OCI-LY7 (cell line): ENCODE results near the gene TCF20.

ENCODE experiments used
- EZH2phosphoT487 ChIP-seq: fragments of 200-600 bp; sonication (generic); IDR thresholded peaks from 2 replicates; pipeline ENCODE4 v1.6.1; 2018; ENCODE audit warnings: low read depth, borderline replicate concordance, mild to moderate bottlenecking, mixed run types, antibody characterized with exemption, low read length, moderate library complexity, mixed read lengths
- TF ChIP-seq, protein P1 (sequence below): fragments of 200-600 bp; sonication (generic); conservative IDR thresholded peaks from 2 replicates; pipeline ENCODE4 v1.5.1; 2014; ENCODE audit warnings: mild to moderate bottlenecking, antibody characterized with exemption, low read length, moderate library complexity, mixed read lengths

DNA sequence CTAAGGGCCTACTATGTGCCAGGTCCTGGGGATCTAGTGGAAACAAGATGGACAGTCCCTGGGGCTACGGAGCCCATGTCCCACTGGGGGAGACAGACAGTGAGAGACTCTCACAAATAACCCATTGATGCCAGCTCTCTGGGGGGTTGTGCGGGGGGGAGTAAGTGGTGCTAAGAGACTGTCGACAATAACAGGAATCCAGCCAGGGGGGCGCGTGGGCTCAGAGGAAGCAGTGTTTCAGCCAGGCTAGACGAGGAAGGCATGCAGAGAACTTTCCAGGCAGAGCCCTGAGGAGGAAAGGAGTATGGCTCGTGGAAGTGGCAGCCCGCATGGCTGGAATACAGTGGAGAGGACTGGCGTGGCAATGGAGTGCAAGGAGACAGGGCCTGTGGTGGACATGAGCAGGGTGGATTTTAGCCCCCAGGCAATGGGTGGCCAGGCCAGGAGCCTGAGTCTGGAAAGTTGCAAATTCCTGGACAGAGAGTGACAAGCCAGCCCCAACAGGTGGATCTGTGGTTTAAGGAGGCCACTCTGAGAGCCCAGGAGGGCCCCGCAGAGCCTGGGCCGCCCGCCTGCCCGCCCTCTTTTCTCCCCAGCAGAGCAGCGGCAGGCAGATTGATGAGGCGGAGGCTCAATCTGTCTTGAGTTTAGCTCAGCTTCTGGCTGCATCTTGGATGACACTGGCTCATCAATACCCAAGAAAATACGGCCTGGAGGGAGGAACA is 40.0 kb upstream of the TCF20 start:
- TF ChIP-seq, protein P1, sequence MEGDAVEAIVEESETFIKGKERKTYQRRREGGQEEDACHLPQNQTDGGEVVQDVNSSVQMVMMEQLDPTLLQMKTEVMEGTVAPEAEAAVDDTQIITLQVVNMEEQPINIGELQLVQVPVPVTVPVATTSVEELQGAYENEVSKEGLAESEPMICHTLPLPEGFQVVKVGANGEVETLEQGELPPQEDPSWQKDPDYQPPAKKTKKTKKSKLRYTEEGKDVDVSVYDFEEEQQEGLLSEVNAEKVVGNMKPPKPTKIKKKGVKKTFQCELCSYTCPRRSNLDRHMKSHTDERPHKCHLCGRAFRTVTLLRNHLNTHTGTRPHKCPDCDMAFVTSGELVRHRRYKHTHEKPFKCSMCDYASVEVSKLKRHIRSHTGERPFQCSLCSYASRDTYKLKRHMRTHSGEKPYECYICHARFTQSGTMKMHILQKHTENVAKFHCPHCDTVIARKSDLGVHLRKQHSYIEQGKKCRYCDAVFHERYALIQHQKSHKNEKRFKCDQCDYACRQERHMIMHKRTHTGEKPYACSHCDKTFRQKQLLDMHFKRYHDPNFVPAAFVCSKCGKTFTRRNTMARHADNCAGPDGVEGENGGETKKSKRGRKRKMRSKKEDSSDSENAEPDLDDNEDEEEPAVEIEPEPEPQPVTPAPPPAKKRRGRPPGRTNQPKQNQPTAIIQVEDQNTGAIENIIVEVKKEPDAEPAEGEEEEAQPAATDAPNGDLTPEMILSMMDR: no peak
- TF ChIP-seq EZH2phosphoT487: no peak
